AG08395 (cell line): ENCODE data around the gene BRAF.
"Not testable (repeated sequence)": the region's sequence is repeated elsewhere in the genome, so short reads cannot be mapped to it uniquely, and the experiment has no call there.

ENCODE experiments used
- DNase-seq: peaks from one replicate; pipeline ENCODE4 v3.0.0; 2012; ENCODE audit warnings: mixed read lengths, low spot score

Gene BRAF

DNA sequence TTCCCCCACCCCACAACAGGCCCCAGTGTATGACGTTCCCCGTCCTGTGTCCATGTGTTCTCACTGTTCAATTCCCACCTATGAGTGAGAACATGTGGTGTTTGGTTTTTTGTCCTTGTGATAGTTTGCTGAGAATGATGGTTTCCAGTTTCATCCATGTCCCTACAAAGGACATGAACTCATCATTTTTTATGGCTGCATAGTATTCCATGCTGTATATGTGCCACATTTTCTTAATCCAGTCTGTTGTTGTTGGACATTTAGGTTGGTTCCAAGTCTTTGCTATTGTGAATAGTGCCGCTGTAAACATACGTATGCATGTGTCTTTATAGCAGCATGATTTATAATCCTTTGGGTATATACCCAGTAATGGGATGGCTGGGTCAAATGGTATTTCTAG, 216.0 kb downstream of the BRAF start:
- not testable (repeated sequence) for DNase-seq

DNA sequence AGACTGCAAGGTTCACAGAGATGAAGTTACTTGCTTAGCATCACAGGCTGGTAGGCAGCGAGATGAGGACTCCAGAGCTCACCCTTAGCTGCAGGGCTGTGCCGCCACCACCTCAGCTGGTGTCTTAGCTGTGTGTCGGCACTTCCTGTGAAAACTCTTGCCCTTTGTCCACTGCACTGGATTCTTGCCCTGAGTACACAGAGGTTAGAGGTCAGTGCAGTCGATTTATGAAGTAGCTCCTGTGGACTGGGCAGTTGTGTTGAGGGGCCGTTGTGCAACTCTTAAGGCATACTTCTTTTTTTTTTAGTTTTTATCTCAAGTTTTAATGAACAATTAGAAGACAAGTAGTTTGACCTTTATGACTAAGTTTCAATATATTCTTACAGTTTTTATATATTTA, 217.6 kb downstream of the BRAF start:
- no peak for DNase-seq

GRCh38 chr7:140704205-140704604, 220.5 kb downstream of the BRAF start:
- no peak for DNase-seq

DNA sequence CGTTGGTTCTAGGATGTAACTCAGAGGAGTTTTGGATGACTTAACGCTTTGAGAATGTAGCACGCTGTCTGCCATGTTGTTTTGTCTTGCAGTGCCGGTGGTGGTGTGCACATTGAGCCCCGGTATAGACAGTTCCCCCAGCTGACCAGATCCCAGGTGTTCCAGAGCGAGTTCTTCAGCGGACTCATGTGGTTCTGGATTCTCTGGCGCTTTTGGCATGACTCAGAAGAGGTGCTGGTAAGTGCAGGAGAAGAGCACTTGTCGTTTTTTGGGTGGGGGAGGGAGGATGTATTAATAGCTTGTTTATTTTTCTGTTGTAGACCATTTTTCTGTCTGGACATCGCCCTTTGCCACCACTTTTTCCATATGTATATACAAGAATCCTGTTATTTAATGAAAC, 222.0 kb downstream of the BRAF start:
- no peak for DNase-seq

DNA sequence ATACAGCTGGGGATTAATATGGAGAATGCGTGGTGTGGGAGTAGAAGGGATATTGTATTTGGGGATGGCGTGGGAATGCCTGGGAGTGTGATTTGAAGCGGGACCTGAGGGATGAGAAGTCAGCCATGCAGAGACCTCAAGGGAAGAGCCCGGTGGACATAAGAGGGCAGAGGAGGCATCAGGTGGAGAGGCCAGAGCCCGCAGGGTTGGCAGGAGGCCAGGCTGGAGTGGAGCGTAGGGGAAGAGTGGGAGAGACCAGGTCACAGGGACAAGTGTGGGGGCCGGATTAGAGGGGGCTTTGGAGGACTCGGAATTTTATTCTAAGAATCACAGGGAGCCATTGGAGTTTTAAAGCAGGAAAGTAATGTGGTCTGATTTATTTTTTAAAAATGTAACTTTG, 226.3 kb downstream of the BRAF start:
- DNase-seq, result no peak

- peak; percentile 61 for DNase-seq
Observed at GRCh38 chr7:140697447-140698143, 227.1 kb downstream of the BRAF start.

DNA sequence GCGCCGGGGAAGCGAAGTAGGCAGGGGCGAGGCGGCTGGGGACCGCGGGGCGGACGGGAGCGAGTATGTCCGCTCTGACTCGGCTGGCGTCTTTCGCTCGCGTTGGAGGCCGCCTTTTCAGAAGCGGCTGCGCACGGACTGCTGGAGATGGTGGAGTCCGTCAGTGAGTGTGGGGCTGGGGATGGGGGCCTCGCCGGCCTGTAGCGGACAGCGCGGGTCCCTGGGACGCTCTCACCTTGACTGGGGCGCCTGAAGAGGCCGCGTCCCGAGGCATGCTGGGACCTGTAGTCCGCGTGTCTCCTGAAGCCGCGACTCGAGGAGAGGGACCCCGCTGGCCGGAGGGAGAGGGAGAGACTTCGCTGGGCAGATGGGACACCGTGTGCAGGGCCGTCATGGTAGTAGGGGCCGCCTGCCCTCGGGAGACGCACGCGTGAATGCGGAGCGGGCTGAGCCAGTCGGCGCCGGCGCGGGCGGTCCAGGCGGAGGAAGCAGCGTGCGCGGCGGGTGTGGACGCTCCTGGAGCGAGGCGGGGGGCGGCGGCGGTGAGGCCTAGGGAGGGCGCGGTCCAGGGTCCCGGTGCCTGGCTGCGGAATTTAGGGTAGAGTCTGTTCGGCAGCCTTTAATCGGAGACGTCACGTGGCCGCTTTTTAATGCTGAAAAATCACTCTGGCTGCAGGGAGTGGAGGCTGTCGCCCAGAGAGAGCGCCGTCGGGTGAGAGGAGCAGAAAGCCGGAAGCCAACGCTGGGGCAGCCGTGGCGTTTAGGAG, 227.9 kb downstream of the BRAF start, which contains the start of gene NDUFB2:
TSS of gene NDUFB2 (plus strand) at position 29 of the 767 bp plus-strand sequence. CDS start at position 66, 37 bp downstream.
- peak; percentile 72 for DNase-seq

GRCh38 chr7:140696024-140696679, 228.6 kb downstream of the BRAF start:
- peak; percentile 98 for DNase-seq

GRCh38 chr7:140695381-140695780, 229.3 kb downstream of the BRAF start:
- DNase-seq, result no peak

- no peak for DNase-seq
Observed at GRCh38 chr7:140694592-140694991, 230.1 kb downstream of the BRAF start.

- DNase-seq, result not testable (repeated sequence)
Observed at GRCh38 chr7:140693849-140694248, 230.9 kb downstream of the BRAF start.

- no peak for DNase-seq
Observed at GRCh38 chr7:140691376-140692045, 233.2 kb downstream of the BRAF start.

- DNase-seq, result no peak
Observed at GRCh38 chr7:140689199-140690152, 235.3 kb downstream of the BRAF start.

- DNase-seq, result no peak
Observed at GRCh38 chr7:140688341-140688740, 236.4 kb downstream of the BRAF start.

- no peak for DNase-seq
Observed at GRCh38 chr7:140686921-140687320, 237.8 kb downstream of the BRAF start.

- no peak for DNase-seq
Observed at GRCh38 chr7:140685407-140686087, 239.2 kb downstream of the BRAF start.

DNA sequence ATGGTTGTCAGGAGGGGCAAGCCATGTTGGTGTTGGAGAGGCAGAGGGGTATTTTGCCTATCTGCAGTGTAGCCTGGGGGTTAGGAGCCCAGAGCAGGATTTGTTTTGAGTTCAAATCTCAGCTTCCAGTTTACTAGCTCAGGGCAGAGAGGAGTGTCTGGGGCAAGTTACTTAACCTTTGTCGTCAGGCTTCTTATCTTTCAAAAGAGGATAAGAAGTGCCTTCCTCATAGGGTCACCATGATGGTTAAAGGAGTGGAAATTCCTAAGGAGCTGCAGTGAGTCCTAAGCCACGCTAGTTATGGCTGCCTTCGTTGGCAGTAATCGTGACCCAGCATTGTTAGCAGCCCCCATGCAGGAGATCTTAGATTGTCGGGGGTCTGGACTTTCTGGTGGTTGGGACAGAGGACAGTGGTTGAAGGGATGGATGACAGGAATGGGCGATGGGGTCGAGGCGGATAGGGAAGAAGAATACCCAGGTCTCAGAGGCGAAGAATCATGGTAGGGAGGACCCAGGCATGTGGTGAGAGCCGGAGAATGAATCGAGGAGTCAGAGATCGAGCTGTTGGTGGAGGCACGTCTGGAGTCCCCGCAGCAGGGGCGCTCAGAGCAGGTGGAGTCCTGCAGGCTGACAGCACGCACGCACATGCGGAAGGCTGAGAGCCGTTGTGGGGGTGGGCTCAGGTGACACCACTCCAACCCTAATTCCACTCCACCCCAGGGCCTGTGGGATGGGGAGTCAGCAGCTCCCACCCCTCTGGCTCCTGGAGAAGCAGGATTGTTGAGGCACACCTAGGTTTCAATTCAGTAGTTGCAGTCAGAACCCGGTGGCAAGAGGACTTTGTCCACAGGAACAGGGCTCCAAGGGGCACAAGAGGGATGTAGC, 240.4 kb downstream of the BRAF start:
- no peak for DNase-seq

- DNase-seq, result no peak
Observed at GRCh38 chr7:140683657-140684056, 241.1 kb downstream of the BRAF start.

- no peak for DNase-seq
Observed at GRCh38 chr7:140681766-140682165, 243.0 kb downstream of the BRAF start.

- DNase-seq, result no peak
Observed at GRCh38 chr7:140680886-140681285, 243.8 kb downstream of the BRAF start.
